Right lobe of liver (tissue), 4 donors: Measurements from ENCODE around the gene ERGIC1.

Experiments used
- CTCF ChIP-seq, 4 donors: fragments of 200-600 bp in 3 of 4; fragments of 450-650 bp in 1 of 4; IDR thresholded peaks; one replicate each; pipeline versions ENCODE4 v1.5.1 to v1.8.0; 2016 to 2022; ENCODE audit warnings: antibody characterized with exemption in 4 of 4, mild to moderate bottlenecking in 2 of 4
- POLR2A ChIP-seq: fragments of 450-650 bp; IDR thresholded peaks from one replicate; pipeline ENCODE4 v1.6.1; 2017; ENCODE audit warnings: antibody characterized with exemption, mild to moderate bottlenecking
- donor health status: DM: no; HTN: no; CAD: no.
- donor health status: DM: no; HTN: no; CAD: no.
- donor health status: DM: no; HTN: yes; CAD: no.

GRCh38 chr5:172866802-172867748 is 33.0 kb downstream of the ERGIC1 start:
- TF ChIP-seq CTCF (IDR thresholded peaks at IDR 0.05) (no peak), POLR2A (peak; percentile 35)
